Breast epithelium (tissue), 3 donors: ENCODE results near the gene HPCAL1.

ENCODE experiments used
- POLR2A ChIP-seq: fragments of 450-650 bp; IDR thresholded peaks from one replicate; pipeline ENCODE4 v1.6.1; 2016; ENCODE audit warnings: antibody characterized with exemption, mild to moderate bottlenecking, moderate library complexity
- POLR2AphosphoS5 ChIP-seq, 3 donors: sonication (generic); formaldehyde crosslinking; IDR thresholded peaks; one replicate each; pipeline ENCODE4 v1.6.1; 2017; ENCODE audit warnings: antibody characterized with exemption in 3 of 3
- TF ChIP-seq, protein P1 (sequence below), 3 donors: fragments of 450-650 bp; IDR thresholded peaks; one replicate each; pipeline ENCODE4 v1.5.1; 2016 to 2017; ENCODE audit warnings: antibody characterized with exemption in 3 of 3, mild to moderate bottlenecking in 3 of 3, moderate library complexity in 3 of 3

DNA sequence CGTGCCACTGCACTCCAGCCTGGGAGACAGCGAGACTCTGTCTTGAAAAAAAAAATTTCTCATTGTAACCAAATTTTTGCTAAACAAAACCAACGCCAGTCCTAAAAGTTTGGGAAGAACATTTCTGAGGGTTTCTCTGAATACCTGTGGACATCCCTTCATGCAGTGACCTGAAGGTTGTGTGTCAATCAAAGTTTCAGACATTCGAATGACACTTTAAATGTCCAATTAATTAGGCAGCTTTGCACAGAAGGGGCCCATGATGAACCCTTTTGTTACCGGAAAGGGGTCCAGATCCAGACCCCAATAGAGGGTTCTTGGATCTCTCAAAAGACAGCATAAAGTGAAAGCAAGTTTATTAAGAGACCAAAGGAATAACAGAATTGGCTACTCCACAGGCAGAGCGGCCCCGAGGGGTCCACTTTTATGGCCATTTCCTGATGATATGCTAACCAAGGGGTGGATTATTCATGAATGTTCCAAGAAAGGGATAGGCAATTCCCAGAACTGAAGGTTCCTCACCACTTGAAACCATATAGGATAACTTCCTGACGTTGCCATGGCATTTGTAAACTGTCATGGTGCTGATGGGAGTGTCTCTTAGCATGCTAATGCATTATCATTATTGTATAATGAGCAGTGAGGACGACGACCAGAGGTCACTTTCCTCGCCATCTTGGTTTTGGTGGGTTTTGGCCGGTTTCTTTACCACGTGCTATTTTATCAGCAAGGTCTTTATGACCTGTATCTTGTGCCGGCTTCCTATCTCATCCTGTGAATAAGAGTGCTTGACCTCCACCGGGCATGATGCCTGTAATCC lies 27.5 kb upstream of the HPCAL1 start:
- TF ChIP-seq, protein P1, sequence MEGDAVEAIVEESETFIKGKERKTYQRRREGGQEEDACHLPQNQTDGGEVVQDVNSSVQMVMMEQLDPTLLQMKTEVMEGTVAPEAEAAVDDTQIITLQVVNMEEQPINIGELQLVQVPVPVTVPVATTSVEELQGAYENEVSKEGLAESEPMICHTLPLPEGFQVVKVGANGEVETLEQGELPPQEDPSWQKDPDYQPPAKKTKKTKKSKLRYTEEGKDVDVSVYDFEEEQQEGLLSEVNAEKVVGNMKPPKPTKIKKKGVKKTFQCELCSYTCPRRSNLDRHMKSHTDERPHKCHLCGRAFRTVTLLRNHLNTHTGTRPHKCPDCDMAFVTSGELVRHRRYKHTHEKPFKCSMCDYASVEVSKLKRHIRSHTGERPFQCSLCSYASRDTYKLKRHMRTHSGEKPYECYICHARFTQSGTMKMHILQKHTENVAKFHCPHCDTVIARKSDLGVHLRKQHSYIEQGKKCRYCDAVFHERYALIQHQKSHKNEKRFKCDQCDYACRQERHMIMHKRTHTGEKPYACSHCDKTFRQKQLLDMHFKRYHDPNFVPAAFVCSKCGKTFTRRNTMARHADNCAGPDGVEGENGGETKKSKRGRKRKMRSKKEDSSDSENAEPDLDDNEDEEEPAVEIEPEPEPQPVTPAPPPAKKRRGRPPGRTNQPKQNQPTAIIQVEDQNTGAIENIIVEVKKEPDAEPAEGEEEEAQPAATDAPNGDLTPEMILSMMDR (IDR thresholded peaks at IDR 0.05) = no peak
- TF ChIP-seq POLR2AphosphoS5 (IDR thresholded peaks at IDR 0.05) = no peak
- no peak for TF ChIP-seq POLR2A
